Suprapubic skin (tissue), 4 donors: Measurements from ENCODE around the gene GNAL.
"Not testable (repeated sequence)": the region's sequence is repeated elsewhere in the genome, so short reads cannot be mapped to it uniquely, and the experiment has no call there.

Source experiments
- POLR2A ChIP-seq, 2 donors: fragments of 450-650 bp; IDR thresholded peaks; one replicate each; pipeline ENCODE4 v1.6.1; 2017; ENCODE audit warnings: antibody characterized with exemption in 2 of 2, mild to moderate bottlenecking in 2 of 2, moderate library complexity in 2 of 2
- POLR2AphosphoS5 ChIP-seq, 3 donors: sonication (generic); formaldehyde crosslinking; IDR thresholded peaks; one replicate each; pipeline ENCODE4 v1.6.1; 2017; ENCODE audit warnings: antibody characterized with exemption in 3 of 3
- TF ChIP-seq, protein P1 (sequence below), 2 donors: fragments of 200-600 bp in 1 of 2; fragments of 450-650 bp in 1 of 2; sonication (generic) in 1 of 2; IDR thresholded peaks; one replicate each; pipeline ENCODE4 v1.5.1; 2016 to 2019; ENCODE audit warnings: antibody characterized with exemption in 2 of 2, mild to moderate bottlenecking in 1 of 2, moderate library complexity in 1 of 2

DNA sequence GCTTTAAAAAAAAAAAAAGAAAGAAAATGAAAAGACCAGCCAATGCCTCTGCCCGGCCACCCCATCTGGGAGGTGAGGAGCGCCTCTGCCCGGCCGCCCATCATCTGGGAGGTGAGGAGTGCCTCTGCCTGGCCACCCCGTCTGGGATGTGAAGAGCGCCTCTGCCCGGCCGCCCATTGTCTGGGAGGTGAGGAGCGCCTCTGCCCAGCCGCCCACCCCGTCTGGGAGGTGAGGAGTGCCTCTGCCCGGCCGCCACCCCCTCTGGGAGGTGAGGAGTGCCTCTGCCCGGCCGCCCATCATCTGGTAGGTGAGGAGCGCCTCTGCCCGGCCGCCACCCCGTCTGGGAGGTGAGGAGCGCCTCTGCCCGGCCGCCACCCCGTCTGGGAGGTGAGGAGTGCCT is 41.8 kb upstream of the GNAL start:
- not testable (repeated sequence) for TF ChIP-seq POLR2A, POLR2AphosphoS5 (IDR thresholded peaks at IDR 0.05)
- TF ChIP-seq, protein P1, sequence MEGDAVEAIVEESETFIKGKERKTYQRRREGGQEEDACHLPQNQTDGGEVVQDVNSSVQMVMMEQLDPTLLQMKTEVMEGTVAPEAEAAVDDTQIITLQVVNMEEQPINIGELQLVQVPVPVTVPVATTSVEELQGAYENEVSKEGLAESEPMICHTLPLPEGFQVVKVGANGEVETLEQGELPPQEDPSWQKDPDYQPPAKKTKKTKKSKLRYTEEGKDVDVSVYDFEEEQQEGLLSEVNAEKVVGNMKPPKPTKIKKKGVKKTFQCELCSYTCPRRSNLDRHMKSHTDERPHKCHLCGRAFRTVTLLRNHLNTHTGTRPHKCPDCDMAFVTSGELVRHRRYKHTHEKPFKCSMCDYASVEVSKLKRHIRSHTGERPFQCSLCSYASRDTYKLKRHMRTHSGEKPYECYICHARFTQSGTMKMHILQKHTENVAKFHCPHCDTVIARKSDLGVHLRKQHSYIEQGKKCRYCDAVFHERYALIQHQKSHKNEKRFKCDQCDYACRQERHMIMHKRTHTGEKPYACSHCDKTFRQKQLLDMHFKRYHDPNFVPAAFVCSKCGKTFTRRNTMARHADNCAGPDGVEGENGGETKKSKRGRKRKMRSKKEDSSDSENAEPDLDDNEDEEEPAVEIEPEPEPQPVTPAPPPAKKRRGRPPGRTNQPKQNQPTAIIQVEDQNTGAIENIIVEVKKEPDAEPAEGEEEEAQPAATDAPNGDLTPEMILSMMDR (IDR thresholded peaks at IDR 0.05) = not testable (repeated sequence)
